ENCODE measurements around the gene SPON1.

Gene SPON1

DNA sequence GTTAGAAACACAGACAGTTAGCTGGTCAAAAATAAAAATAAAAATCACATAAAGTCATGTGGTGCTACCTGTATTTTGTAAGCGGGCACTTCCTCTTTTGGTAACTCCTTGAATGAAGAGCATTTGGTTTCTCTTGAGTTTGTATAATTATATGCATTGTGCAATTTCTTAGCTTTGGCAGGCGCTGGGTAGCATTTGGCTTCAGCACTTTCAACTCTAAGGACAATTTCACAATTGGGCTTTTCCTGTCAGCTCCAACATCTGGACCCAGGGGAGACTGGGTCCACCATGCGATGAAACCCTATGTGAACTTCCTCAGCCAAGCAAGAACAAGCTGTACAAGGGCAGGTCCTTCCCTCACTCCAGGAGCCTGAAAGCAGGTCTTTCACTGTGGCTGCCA, 227.4 kb downstream of the SPON1 start:
- DNase-seq (no peak), ATAC-seq (no peak)

DNA sequence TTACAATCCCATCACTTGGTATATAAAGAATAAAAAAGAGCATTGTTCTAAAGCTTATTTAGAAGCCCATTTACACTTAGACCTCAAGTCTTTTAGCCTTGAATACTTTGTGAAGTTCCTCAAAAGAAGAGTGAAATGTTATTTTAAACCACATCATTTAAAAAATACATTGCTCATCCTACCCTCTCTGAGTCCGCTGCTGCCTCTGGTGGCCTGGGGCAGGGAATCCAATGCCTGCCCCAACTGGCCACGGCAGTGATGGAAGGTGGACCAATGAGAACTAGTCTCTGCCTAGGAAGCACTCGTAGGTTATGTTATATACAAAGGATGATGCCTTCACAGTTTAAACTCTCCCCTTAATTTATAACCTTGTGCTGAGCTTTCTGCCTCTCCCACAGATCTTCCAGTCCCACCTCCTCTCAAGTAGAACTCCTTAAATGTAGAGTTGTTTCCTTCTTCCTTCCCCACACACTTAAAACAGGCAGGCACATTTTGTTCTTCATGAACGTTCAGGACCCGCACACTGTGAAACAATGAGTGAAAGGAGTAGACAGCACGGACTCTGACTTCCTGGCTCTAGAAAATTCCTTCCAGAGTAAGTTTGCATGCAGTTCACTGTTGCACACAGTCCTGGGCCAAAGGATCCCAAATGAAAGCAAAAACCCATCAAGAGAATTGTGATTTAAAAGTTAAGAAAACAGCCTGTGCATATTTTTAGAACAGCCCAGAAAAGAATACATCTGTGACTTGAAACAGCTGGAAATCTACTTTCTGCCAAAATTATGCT, 228.7 kb downstream of the SPON1 start:
- no peak for DNase-seq
- no peak for ATAC-seq

DNA sequence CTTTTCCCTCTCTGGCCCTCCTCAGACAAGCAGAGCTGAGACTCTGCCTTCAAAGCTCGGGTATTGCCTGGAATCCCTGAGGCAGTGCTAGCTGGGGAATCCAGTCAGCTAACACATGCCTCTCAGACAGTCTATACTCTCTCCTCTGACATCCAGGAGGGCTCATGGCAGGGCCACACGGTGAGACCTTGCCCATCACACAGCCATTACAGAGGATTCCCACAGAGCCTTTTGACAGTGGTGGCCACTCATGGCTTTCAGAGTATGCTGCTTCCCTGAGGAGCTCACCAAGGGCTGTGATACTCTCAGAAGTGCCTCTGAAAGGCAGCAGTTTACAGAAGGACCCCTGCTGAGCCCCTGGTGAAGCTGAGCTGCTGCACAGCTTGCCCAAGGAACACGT, 231.1 kb downstream of the SPON1 start:
- ATAC-seq = peak; percentile 9
- DNase-seq = no peak

DNA sequence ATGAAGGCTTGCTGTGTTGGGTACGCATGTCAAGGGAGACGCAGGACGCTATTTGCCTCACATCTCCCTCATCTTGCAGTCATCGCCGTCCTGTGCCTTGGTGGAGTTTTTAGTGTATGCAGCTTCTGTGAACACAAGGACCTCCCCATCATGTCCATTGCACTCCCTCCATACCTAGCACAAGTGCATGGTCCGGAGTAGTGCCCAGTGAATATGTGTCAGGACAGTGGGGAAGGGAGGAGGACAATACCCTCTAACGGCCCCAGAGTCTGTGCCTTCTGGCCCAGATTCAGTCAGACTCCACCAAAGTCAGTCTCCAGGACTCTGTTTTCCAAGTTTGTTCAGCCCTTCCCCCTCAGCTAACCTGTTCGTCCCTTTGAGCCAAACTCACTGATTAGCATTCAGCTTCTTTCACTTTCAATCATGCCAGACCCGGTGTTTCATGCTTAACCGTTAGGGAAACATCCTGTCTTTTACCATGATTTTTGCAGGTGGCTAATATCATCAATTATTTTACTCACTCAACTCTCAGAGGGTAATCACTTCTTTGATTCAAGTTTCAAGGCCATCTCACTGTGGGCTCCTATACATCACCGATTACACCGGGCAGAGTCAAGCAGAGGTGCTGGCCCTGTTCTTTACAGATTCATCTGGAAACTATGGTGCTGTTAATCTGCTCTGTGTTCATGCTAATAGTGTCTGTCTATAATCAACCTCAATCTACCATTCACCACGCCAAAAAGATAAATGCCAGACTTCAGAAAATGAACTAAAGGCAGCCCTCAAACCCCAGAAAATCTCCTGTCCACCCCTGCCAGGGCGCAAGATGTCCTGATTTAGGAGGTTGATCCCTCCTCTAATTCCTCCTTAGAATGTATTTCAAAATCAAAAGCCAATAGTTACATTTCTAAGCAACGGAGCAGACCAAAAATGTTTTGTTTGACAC, 240.0 kb downstream of the SPON1 start:
- DNase-seq (no peak), ATAC-seq (no peak)

DNA sequence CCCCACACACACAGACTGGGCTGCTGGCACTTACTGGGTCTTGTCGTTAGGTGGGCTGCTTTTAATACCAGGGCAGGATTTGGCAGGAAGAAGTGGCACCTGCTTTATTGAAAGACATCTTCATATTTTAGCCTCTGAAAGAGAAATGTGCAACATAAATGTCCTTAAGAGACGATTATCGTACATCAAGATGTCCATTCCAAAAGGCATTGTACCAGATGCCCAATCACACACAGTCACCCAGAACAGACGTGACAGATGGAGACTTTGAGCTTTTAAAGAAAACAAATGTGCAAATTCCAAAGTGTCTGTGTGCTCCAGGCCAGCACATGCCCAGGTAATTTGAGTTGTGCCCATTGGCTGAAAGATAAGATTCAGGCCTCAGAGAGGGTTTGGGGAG, 240.8 kb downstream of the SPON1 start:
- no peak for ATAC-seq
- no peak for DNase-seq

DNA sequence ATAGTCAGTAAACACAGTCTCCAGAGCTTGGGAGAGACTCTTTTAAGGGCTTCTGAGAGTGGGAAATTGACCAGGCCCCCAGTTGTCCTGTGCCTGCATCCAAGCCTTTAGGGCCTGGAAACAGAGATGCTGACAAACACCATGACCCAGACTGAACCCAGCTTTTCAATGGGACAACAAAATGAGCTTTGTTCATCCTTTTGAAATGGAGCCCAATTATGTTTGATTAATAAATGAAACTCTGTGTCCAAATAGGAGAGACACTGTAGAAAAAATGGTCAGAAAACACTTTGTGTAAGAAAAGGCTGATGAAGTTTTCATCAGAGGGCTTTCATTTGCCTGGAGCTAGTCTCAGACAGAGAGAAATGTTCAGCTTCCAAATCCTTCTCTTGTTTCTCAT, 250.5 kb downstream of the SPON1 start:
- DNase-seq (no peak), ATAC-seq (no peak)

DNA sequence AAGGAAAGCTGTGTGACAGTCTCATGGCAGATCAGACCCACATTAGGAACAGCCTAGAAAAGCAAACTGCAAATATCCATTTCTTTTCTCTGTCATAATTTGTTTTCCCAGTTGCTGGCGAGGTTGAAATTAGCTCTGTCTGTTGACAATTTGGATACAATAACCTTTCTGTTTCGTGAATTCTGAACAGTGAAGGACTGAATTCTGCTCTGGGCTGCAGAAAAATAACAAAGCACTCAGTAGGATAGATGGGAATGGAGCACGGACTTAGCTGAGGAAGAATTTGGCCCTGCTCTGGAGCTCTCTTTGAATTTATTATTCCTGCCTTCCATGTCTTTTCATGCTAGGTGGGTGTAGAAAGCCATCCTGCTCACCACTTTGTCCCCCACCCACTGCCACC, 256.2 kb downstream of the SPON1 start:
- ATAC-seq (no peak), DNase-seq (no peak)

DNA sequence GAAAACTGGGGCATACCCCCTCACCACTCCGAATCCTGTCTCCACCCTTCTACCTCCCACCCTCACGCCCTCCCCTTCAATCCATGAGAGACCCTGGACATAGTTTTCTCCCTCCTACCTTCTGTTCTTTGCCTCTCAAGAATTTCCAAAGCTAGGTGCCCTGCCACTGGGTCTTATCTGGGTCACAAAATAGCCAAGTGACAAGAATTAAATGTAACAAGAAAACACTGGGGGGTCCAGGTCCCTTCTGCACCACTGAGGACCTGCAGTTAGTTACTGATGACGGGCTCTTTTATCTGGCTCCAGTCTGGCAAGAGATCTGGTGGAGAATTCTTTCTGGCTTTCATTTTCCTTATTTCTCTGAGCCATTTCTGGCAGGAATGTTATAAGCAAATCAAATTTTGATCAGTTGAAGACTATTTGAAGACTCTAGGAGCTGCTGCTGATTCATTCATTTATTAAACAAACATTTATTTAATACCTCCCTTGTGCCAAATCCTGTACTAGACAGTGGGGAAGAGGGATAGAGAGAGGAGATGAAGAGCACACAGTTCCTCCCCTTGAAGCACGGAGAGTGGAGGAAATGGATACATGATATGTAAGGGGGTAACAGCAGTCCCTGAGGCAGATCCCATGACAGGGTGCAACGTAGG, 261.2 kb downstream of the SPON1 start:
- no peak for ATAC-seq

DNA sequence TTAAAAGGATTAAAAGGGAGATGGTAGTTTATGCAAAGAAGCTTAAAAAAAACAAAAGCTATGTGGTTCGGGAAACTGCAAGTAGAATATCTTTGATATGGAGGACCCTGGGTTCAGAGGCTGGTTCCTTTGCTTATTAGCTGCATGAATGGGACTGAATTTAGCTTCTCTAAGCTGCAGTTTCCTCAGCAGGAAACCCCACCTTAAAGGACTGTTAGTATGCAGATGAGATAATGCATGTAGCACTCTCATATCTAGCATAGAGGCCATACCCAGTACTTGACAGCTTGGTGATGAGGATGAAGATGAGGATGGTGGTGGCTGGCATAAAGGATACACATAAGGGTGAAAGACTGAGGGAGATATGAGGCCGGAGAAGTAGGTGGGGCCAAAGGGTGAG, 261.9 kb downstream of the SPON1 start:
- DNase-seq = no peak
- ATAC-seq = no peak

More for the DNA sequence above, 261.2 kb downstream of the SPON1 start:
- no peak for DNase-seq

DNA sequence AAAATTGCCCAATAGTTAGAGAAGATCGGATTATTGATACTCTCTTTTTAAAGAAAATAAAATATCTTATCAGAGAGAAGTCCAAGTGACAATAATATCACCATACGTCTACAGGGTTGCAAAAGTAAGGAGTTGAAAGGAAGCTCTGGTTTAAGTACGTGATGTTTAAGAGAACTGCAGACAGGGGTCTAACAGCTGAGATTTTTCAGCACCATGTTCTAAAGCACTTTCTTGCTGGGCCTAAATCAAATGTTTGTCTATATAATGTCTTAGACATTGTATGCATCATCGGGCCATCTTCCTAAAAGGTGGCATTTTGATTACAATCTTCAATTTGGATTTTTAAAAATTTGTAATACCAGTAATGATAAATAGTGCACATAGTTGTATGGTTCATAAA, 263.1 kb downstream of the SPON1 start:
- ATAC-seq (no peak), DNase-seq (no peak)

DNA sequence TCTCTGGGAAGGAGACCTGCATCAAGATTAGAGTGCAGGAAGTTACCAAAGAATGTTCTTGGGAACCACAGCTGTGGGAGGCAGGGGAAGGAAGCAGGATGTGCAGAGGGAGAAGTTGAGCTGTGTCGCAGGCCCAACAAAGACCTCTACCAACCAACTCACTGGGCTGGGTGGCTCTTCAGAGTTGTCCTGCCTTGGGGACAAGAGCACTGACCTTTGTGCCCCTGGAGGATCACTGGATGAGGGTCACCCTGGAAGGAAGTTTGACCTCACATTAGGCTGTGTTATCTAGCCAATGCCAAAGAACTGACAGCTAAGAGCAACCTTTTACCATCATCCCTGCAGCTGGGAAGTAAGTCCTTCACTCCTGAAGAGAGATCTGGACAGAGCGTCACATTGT, 265.8 kb downstream of the SPON1 start:
- ATAC-seq = no peak
- no peak for DNase-seq

DNA sequence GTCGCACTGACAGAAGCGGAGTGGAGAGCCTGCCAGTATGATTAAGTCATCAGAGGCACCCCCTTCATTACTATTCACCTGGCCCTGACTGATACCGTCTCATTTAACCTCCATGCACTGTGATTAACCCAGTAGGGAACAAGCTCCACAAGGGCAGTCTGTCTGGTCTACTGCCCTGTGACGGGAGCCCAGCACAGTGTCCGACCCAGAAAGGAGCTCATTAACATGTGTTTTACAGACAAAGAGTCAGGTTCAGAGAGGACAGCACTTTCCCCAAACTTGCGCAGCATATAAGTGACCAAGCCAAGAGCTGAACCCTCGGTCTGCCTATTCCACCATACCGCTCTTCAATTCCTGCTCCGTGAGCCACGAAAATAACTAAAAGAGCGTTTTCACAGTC, 266.9 kb downstream of the SPON1 start:
- no peak for DNase-seq
- ATAC-seq = no peak

DNA sequence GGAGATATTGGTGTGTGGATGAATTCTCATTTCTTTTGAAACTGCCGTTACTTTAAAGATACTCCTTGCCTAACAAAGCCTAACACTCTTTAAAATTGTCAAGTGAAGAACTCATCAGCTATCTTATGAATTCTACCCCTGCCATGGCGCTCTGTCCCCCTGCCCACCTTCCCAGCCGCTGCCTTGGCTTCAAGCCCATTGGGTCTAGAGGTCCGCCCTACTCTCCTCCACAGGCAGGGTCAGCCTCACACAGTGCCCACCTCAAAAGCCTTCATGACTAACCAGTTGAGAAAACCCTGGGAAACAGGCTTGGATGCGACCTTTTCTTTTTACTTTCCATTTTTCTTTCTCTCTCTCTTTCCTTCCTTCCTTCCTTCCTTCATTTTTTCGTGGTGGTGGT, 267.9 kb downstream of the SPON1 start:
- no peak for ATAC-seq
- no peak for DNase-seq

DNA sequence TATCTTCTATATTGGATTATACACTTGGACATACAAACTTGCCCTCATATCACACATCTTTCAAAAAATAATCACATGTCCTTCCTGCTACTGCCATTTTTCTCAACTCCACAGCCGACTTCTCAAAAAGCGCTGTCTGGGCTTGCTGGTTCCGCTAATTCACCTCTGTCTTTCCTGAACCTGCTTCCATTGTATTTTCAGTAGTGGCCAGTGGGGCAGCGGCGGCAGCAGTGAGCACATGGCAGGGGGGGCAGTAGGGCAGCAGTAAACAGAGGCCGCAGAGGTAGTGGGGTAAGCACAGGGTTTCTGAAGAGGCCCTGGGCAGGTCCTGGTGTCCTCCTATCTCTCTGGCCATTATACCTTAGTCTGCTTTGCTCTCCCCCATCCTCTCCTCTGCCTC, 270.1 kb downstream of the SPON1 start:
- no peak for ATAC-seq

DNA sequence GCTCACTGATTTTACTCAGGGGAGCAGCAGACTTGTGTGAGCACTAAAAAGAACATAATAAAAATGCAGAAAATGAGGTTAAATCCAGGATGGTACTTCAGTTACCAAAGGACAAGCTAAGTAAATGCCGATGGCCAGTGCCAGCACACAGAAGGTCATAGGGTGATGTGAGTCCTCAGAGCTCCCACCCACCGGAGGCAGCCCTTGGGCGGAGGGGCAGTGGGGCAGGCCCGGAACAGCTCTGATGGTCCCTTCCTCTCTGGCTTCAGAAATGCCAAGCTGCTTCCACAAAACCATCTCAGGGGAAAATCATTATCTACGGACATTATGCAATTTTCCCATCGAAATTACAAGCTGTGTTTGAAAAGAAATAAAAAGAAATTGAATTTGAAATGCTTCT, 271.9 kb downstream of the SPON1 start:
- ATAC-seq = no peak
- no peak for DNase-seq

More for the DNA sequence above, 270.1 kb downstream of the SPON1 start:
- DNase-seq = no peak

DNA sequence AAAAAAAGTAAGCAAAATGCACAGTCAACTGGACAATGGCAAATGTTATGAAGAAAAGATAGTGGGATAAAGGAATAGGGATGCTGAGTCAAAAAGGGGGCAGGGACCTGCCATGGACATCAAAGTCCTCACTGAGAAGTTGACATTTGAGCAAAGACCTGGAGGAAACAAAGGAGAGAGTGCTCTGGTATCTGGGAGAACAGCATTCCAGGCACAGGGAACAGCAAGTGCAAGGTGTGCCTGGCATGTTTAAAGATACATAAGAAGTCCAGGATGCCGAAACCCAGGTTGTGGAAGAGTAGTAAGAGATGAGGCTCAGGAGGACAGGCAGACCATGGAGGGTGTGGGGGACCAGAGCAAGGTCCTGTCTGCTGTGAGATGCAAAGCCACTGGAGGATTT, 273.2 kb downstream of the SPON1 start:
- ATAC-seq = no peak
- DNase-seq = no peak

DNA sequence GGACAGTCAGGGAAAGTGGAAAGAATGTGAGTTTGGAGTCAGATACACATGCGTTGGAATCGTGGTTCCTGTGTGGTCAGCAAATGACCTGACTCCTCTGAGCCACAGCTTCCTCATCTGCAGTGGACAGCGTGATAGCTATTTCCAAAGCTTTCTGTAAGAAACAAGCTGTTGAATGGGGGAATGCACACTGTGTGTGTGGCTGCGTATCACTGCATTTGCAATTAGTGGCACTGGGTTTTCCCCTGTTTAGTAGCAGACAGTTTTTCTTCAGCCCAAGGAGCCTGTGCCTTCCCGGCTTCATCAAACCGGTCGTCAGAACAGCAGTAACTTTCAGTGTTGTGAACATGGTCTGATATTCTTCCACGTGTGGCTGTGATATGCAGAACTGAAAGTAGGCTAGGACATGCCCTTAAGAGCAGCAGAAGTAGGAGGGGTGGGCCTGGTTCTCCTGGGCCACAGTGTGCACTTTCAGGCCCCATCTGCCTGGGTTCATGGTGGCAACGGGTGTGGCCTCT, 275.0 kb downstream of the SPON1 start:
- peak; percentile 10 for DNase-seq
- ATAC-seq = peak; percentile 41

DNA sequence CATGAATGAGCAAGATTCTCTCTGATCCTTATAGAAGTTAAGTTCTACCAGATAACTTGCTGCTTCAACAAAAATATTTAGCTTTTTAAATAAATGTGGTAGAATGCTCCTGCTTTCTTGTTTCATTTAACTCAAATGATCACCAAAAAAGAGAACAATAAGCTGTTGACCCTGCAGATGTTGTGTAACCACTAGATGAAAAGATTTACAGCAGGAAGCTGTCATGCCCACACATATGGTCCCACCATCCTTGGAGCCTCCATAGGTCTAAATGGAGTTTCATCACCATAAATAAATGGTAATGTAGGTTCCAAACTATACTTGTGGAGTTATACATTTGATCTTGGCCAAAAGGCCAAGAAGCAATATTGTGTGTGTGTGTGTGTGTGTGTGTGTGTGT, 277.7 kb downstream of the SPON1 start:
- ATAC-seq = no peak

DNA sequence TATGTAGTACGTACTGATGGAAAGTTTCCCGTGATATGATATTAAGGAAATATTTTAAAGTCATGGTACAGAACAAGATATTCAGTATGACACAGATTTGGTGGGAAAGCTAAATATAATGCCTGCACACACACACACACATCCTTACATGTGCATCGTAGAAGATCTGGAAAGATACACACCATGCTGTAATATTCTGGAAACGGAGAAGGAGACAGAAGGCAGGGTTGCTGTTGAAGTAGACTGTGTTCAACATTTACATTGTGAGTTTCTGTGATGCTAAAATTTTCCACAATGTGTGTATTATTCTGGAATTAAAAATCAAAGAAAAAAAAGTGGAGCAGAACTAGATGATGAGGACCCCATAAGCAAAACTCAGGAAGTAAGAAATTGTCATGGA, 278.4 kb downstream of the SPON1 start:
- ATAC-seq = no peak
- no peak for DNase-seq

More for the DNA sequence above, 277.7 kb downstream of the SPON1 start:
- DNase-seq = no peak

DNA sequence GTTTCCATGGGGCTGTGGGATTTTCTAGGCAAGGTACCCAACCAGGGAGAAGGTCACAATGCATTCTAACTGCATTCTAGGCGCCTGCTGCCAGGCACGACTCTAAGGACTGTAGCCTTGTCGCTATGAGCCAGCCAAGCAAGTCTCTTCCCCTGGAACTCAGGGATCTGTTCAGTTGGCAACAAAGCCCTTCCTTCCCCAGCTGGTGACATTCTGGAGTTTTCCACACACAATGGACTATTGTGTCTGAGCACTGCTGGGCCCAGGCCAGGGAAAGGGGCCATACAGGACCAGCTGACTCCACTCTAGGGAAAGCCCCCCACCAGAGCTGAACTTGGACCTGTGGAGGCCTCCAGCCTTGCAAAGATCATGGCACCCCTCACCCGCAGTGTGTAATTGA, 279.7 kb downstream of the SPON1 start:
- ATAC-seq = no peak
- no peak for DNase-seq

DNA sequence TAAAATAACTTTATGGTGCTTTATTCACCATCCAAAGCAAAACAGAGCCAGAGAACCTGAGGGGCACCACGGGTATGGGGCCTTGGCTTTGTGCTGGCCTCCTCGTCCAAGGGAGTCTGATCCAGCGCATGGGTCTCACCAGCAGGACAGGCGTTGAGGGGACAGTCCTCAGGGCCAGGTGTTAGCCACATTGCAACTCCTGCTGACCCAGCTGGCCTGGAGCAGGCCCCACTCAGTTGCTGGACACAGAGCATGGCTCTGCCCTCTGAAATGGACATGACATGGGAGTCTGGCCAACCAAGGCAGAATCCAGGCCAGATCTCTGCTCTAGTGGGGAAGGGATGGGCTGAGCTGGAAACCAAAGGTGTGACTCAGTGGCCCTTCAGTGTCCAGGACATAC, 280.2 kb downstream of the SPON1 start:
- ATAC-seq (no peak), DNase-seq (no peak)

DNA sequence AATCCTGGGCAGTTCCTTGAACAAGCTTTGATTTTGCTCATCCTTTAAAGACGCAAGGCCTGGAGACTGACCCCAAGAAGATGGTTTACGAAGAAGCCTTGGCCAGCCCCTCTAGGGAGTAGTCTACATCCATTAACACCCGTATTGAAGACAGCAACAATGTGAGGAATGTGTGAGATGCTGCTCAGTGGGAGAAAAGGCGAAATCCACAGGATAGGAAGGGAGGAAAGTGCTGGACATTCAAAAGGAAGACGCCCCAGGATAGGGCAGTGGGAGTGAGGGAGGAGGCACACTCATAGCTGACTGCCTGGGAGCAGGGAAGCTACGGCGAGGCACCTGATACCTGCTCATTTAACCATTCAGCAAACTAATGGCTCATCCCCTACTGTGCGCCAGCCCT, 282.4 kb downstream of the SPON1 start:
- ATAC-seq (no peak), DNase-seq (no peak)

DNA sequence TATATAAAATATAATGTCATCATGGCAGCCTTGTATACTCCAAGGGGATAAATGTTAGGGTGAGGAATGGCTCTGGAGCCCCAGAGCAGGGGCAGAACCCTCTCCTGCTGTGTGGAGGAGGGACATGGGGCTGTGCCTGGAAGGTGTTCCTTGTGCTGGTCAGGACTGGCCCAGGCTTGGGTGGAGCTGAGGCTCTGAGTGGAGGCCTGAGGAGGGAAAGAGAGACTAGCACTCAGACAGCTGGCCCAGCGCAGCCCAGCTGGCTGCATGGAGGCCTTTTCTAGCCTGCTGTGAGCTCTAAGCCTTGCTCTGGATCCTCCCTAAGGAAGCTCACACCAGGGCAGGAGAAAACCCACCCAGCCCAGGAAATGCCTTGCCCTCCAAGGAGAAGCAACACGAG, 282.9 kb downstream of the SPON1 start:
- ATAC-seq = no peak
- no peak for DNase-seq

Measured in stimulated activated naive CD8-positive, alpha-beta T cell treated with anti-CD3 and anti-CD28 coated beads, Interleukin-15, Interleukin-2, amounts not matched to agents 100 U/mL and 50 U/mL, for 24 hours (primary cell).